ENCODE data around the gene POLH.
"Not testable (repeated sequence)": the region's sequence is repeated elsewhere in the genome, so short reads cannot be mapped to it uniquely, and the experiment has no call there.

Gene POLH

DNA sequence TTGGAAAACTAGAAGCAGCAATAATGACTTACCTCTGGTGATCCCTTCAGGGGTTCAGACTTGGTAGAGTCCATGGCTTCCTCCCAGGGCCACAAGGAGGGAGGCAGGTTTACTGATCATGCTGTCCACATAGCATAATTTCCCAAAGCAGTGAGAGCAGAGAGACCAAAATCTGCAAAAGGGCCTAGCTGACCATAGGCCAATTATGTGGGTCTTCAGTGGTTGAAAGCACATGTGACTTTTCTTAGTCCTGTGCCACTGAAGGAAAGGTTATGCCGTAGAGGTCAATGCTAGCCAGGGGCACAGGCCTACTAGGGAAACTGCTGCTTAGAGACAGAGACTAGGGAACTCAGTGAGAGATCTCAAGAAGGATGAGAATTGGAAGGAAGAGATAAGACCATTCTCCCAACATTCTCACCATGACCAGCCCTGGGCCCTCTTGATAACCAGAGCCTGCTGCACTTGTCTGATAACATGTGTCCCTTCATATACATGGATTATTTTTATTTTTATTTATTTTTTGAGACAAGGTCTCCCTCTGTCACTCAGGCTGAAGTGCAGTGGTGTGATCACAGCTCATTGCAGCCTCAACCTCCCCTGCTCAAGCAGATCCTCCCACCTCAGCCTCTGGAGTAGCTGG is 55.1 kb downstream of the POLH start:
- DNase-seq (ENCODE audit: low spot score) = no peak

DNA sequence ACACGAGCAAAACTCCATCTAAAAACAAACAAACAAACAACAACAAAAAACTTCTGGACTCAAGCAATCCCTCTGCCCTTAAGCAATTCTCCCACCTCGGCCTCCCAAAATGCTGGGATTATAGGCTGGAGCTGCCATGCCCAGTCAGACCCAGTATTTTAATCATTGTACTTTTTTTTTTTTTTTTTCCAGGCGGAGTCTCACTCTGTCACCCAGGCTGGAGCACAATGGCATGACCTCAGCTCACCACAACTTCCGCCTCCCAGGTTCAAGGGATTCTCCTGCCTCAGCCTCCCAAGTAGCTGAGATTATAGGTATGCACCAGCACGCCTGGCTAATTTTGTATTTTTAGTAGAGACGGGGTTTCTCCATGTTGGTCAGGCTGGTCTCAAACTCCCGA is 57.0 kb downstream of the POLH start:
- not testable (repeated sequence) for DNase-seq (ENCODE audit: low spot score)

DNA sequence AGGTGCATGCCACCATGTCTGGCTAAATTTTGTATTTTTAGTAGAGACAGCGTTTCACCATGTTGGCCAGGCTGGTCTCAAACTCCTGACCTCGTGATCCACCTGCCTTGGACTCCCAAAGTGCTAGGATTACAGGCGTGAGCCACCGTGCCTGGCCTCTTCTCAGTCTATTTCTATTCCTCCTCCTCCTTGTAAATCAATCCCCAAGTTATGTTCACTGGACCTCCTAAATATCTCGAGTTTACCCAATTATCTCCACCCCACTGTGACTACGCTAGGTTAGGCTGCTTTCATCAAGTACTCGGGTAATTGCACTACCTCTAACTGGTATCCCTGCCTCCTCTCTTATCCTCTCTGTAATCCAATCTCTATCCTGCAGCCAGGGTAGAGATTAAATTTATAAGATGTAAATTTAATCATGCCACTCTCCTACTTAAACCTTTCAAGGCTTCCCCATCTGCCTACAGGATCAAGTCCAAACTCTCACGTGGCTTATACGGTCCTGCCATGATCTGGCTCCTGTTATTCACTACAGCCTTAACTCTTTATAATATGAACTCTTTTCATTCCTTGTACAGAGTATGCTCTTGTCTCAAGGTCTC is 58.8 kb downstream of the POLH start:
- DNase-seq (ENCODE audit: low spot score) = no peak

GRCh38 chr6:43635387-43636307 is 59.7 kb downstream of the POLH start, which contains the start of gene MAD2L1BP:
TSS of gene MAD2L1BP (plus strand) at chr6:43635840. CDS start at chr6:43635876, 36 bp downstream.
- peak; percentile 86 for DNase-seq (ENCODE audit: low spot score)

DNA sequence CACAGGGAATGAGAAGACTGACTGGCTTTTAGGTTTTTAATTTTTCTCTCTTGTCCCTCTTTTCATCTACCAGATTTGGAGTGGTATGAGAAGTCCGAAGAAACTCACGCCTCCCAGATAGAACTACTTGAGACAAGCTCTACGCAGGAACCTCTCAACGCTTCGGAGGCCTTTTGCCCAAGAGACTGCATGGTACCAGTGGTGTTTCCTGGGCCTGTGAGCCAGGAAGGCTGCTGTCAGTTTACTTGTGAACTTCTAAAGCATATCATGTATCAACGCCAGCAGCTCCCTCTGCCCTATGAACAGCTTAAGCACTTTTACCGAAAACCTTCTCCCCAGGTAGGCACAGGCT is 60.3 kb downstream of the POLH start:
- DNase-seq (ENCODE audit: low spot score) = no peak

- DNase-seq (ENCODE audit: low spot score) = no peak
Observed at GRCh38 chr6:43639984-43640800, 64.2 kb downstream of the POLH start.

DNA sequence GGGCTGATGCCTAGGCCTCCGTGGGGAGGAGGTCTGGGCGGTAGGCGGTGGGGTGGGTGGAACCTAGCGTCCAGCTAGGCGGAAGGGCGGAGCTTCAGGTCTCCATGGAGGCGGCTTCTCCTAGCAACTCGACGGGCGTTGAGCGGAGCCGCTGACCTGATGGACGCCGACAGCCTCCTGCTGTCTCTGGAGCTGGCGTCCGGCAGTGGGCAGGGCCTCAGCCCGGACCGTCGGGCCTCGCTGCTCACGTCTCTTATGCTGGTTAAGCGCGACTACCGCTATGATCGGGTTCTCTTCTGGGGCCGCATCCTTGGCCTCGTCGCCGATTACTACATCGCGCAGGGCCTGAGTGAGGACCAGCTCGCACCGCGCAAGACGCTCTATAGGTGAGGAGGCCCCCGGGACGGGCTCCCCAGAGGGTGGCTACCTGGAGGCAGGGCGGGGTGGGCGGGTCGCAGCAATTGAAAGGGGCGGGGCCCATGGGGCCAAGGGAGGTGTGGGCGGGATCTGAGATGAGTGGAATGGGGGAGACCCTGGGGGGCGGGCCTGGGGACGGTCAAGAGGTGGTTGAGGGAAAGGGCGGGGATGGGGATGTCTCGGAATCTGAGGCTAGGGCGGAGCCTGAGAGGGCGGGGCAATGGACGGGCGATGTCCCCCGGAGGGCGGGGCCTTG is 69.1 kb downstream of the POLH start, which contains the start of gene RSPH9:
Gene RSPH9 (plus strand): TSS at position 97 of the 673 bp plus-strand sequence. CDS start 63 bp downstream, at position 160.
- DNase-seq (ENCODE audit: low spot score) = no peak

DNA sequence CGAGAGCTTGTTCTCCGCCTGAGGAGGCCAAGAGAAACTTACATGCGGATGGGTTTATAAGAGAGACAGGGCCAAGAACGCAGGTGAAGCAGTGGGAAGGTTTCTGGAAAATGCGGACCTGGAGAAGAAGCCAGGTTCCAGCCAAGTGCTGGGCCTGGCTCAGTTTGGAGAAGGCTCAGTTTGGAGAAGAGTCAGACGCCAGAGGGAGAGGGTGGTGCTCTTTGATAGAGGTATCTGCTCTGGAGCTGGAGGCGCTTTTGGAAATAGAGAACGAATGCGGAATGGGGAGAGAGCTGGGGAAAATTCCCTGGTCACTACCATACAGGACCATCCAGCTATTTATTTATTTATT is 69.6 kb downstream of the POLH start:
- no peak for DNase-seq (ENCODE audit: low spot score)

- DNase-seq (ENCODE audit: low spot score) = no peak
Observed at GRCh38 chr6:43647613-43648012, 71.6 kb downstream of the POLH start.

GRCh38 chr6:43648248-43648647 is 72.3 kb downstream of the POLH start:
- no peak for DNase-seq (ENCODE audit: low spot score)

DNA sequence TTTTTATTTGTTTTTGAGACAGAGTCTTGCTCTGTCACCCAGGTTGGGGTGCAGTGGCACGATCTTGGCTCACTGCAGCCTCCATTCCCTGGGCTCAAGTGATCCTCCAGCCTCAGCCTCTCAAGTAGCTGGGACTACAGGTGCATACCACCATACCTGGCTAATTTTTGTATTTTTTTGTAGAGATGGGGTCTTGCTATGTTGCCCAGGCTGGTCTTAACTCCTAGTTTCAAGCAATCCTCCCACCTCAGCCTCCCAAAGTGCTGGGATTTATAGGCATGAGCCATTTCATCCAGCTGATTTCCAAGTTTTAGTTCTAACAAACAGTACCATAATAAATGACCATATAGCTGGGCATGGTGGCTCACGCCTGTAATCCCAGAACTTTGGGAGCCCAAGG is 76.8 kb downstream of the POLH start:
- DNase-seq (ENCODE audit: low spot score) = not testable (repeated sequence)

- no peak for DNase-seq (ENCODE audit: low spot score)
Observed at GRCh38 chr6:43657221-43657802, 81.3 kb downstream of the POLH start.

DNA sequence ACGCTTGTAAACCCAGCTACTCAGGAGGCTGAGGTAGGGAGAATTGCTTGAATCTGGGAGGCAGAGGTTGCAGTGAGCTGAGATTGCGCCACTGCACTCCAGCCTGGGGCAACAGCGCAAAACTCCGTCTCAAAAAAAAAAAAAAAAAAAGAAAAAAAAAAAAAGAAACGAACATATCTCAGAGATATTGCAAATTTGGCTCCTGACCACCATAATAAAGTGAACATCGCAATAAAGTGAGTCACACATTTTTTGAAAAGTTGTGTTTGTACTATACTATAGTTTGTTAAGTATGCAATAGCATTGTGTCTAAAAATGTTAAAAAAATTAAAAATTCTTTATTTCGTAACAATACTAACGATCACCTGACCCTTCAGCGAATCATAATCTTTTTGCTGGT is 82.2 kb downstream of the POLH start:
- DNase-seq (ENCODE audit: low spot score) = no peak

GRCh38 chr6:43662948-43663347 is 87.0 kb downstream of the POLH start:
- not testable (repeated sequence) for DNase-seq (ENCODE audit: low spot score)

Measured in putamen (tissue), 1 donor.